ENCODE measurements around the gene EXT2.

DNA sequence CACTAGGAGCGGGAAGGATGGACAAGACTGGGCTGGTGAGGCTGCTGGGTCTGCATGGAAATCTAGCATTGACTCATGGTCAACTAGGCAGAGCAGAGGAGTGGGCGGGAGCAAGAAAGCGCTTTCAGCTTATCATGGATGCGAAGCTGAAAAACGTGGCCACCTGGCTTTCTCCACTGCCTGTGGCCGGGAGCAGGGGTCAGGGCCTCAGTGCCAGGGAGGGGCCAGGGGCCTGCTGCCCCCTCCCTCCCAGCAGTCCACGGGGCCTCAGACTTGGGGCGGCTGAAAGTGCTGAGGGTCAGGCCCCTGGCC, 168.9 kb downstream of the EXT2 start:
- TF ChIP-seq, protein P1, sequence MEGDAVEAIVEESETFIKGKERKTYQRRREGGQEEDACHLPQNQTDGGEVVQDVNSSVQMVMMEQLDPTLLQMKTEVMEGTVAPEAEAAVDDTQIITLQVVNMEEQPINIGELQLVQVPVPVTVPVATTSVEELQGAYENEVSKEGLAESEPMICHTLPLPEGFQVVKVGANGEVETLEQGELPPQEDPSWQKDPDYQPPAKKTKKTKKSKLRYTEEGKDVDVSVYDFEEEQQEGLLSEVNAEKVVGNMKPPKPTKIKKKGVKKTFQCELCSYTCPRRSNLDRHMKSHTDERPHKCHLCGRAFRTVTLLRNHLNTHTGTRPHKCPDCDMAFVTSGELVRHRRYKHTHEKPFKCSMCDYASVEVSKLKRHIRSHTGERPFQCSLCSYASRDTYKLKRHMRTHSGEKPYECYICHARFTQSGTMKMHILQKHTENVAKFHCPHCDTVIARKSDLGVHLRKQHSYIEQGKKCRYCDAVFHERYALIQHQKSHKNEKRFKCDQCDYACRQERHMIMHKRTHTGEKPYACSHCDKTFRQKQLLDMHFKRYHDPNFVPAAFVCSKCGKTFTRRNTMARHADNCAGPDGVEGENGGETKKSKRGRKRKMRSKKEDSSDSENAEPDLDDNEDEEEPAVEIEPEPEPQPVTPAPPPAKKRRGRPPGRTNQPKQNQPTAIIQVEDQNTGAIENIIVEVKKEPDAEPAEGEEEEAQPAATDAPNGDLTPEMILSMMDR (IDR thresholded peaks at IDR 0.05): no peak
- TF ChIP-seq POLR2A (IDR thresholded peaks at IDR 0.05): no peak
